Prostate gland (tissue), 2 donors: ENCODE data around the gene POT1. TPM values are rescaled to one million over a fixed set of nuclear protein-coding genes. Genes with fewer than 3 reads are reported as not detected.

Source experiments
- DNase-seq: peaks from one replicate; pipeline ENCODE4 v3.0.0-alpha.2; 2019; ENCODE audit warnings: low spot score
- H3K27ac ChIP-seq, 2 donors: fragments of 200-600 bp; sonication (generic); 2 replicates each; pipeline ENCODE4 v1.5.1; 2017 to 2019
- H3K27me3 ChIP-seq: fragments of 200-600 bp; sonication (generic); replicated peaks from 2 replicates; pipeline ENCODE4 v1.5.1; 2019; ENCODE audit not compliant: insufficient read depth
- H3K36me3 ChIP-seq, 2 donors: fragments of 200-600 bp; sonication (generic); 1 replicate in 1 of 2; 2 replicates in 1 of 2; pipeline versions ENCODE4 v1.5.1 to v1.8.1; 2017 to 2019
- H3K4me1 ChIP-seq: fragments of 200-600 bp; sonication (generic); replicated peaks from 2 replicates; pipeline ENCODE4 v1.5.1; 2019
- H3K4me3 ChIP-seq, 2 donors: fragments of 200-600 bp; sonication (generic); 2 replicates each; pipeline ENCODE4 v1.5.1; 2017 to 2019
- H3K9me3 ChIP-seq: fragments of 200-600 bp; sonication (generic); 2 replicates; pipeline ENCODE4 v1.5.1; 2017
- POLR2A ChIP-seq: fragments of 450-650 bp; IDR thresholded peaks from one replicate; pipeline ENCODE4 v1.6.1; 2016; ENCODE audit warnings: antibody characterized with exemption, mild to moderate bottlenecking
- POLR2AphosphoS5 ChIP-seq: sonication (generic); formaldehyde crosslinking; IDR thresholded peaks from one replicate; pipeline ENCODE4 v1.6.1; 2017; ENCODE audit warnings: antibody characterized with exemption
- WGBS: methylation state at CpG from one replicate; pipeline ENCODE4 v1.1.5; 2018; 5-methylcytosine and 5-hydroxymethylcytosine counted together
- intact Hi-C: fragments of 100-400 bp; cut with DNase I; formaldehyde crosslinking; loops from one replicate; pipeline ENCODE4 v1.14.2; 2022
- total RNA-seq, 2 donors: library from RNA; depleted of rRNA; stranded (reverse); fragments of >200 nt; gene quantifications; one replicate each; pipeline ENCODE4 v1.1.0, GENCODE V29; 2016
- TF ChIP-seq, protein P1 (sequence below), 4 experiments: fragments of 200-600 bp in 2 of 4; fragments of 450-650 bp in 2 of 4; sonication (generic) in 2 of 4; IDR thresholded peaks; 1 replicate in 3 of 4; 2 replicates in 1 of 4; pipeline ENCODE4 v1.5.1; 2016 to 2019; ENCODE audit warnings: antibody characterized with exemption in 4 of 4, mild to moderate bottlenecking in 2 of 4, moderate library complexity in 2 of 4

The POT1 gene
- total RNA-seq, 2 donors from 2014 or later = 16.9 to 39.5 TPM

DNA sequence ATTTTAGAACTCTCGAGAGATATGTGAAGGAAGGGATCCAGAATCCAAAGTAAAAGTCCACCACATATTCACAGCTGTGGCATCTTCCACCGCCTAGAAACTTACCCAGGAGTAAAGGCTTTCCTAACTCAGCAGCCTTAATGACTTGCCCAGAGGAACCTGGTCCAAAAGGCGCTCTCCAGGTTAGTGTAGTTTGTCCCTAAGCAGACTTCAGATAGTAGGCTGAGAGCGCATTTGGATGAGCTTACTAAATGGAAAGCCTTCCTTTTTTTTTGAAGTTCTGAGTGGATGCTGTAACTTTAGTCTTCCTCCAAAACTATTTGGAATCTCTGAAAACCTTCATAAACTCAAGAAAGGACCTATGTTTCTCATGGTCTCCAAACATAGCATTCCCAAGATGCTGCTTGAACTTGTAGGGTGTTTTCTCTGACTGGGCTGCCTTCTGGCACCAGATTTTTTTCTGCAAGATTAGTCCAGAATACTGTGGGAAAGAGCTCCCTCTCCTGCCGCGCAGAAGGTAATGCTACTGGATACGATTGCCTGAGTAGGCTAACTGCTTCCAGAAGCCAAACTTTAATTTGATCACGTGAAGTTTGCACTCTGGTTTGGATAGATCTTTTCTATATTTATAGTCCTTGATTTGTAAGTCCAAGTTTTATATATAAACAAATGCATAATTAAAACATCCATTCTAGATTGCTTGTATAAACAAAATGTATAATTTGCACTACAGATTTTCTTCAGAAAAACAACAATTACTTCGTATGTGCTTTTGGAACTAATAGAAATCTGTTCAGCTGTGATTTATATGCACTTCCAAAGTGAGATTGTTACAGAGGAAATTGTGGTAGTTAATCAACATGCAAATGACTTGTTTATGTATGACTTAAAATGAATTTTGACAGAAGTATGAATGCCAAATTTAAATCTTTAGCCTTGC, 144.5 kb downstream of the POT1 start:
- H3K4me1 ChIP-seq = no peaks in the 10 kb centered on the region
- H3K9me3 ChIP-seq = no peaks in the 10 kb centered on the region
- intact Hi-C loops = loop anchor here (10.0 kb wide), 1 partner anchor 620 kb away; no protein-coding TSS in a partner anchor
- no peak overlapping the region for H3K4me3 ChIP-seq
- WGBS = 46% methylated on average over 9 of the region's 9 CpGs
- DNase-seq = peak; percentile 40
- H3K27ac ChIP-seq = no peak overlapping the region
- no peaks in the 10 kb centered on the region for H3K36me3 ChIP-seq
- no peak for TF ChIP-seq POLR2AphosphoS5
- TF ChIP-seq, protein P1, sequence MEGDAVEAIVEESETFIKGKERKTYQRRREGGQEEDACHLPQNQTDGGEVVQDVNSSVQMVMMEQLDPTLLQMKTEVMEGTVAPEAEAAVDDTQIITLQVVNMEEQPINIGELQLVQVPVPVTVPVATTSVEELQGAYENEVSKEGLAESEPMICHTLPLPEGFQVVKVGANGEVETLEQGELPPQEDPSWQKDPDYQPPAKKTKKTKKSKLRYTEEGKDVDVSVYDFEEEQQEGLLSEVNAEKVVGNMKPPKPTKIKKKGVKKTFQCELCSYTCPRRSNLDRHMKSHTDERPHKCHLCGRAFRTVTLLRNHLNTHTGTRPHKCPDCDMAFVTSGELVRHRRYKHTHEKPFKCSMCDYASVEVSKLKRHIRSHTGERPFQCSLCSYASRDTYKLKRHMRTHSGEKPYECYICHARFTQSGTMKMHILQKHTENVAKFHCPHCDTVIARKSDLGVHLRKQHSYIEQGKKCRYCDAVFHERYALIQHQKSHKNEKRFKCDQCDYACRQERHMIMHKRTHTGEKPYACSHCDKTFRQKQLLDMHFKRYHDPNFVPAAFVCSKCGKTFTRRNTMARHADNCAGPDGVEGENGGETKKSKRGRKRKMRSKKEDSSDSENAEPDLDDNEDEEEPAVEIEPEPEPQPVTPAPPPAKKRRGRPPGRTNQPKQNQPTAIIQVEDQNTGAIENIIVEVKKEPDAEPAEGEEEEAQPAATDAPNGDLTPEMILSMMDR (IDR thresholded peaks at IDR 0.05) = peak in 3 of 4 experiments; percentile 51 to 71 (median 61)
- H3K27me3 ChIP-seq = no peaks in the 10 kb centered on the region

- intact Hi-C loops = loop anchor here (10.0 kb wide), 1 partner anchor 618 kb away; no protein-coding TSS in a partner anchor
Measured at GRCh38 chr7:124783271-124783670, 146.4 kb downstream of the POT1 start.

DNA sequence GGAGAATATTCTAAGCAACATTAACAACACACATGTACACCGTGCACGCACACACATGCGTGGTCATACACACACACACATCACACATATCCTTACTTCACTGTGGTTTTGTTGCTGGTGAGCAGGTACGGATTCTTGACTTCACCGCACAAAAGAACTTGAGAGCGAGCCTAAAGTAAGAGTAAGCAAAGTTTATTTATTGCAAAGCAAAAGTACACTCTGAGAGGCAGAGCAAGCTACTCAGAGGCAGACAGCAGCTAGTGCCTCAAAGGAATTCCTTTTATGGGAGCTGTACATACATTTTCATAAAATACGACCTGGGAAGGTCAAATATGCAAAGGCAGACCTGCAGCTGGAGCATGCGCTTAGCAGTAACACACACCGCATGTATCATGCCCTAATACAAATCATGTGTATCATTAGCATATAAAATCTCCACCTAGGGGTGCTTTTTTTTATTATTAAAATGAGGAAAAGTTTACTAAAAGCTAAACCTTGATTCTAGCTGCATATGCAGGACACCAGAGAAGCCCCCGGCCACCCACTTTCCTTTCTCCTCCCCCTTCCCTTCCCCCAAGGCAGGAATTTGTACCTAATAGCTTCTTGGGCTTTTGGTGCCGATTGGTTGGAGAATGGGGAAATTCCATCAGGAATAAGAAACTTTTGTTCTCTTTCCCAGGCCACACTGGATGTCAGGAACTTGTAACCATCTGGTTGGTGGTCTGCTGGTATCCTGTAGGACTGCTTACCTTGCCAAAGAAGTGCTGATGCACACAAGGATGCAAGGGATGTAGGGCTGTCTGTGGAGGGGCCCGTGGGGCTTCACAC, 147.5 kb downstream of the POT1 start:
- H3K27ac ChIP-seq = no peak overlapping the region
- no peaks in the 10 kb centered on the region for H3K36me3 ChIP-seq
- intact Hi-C loops = loop anchor here (10.0 kb wide), 1 partner anchor 617 kb away; no protein-coding TSS in a partner anchor
- no peaks in the 10 kb centered on the region for H3K4me1 ChIP-seq
- no peak for DNase-seq
- H3K9me3 ChIP-seq = no peaks in the 10 kb centered on the region
- TF ChIP-seq POLR2A (no peak), POLR2AphosphoS5 (no peak)
- TF ChIP-seq, protein P1 (IDR thresholded peaks at IDR 0.05) = no peak
- H3K27me3 ChIP-seq = no peaks in the 10 kb centered on the region
- no peak overlapping the region for H3K4me3 ChIP-seq
- 63% methylated on average over 12 of the region's 12 CpGs for WGBS

More at GRCh38 chr7:124783271-124783670, 146.4 kb downstream of the POT1 start:
- H3K27ac ChIP-seq = no peak overlapping the region
- H3K4me1 ChIP-seq = no peaks in the 10 kb centered on the region
- H3K9me3 ChIP-seq = no peaks in the 10 kb centered on the region
- H3K4me3 ChIP-seq = no peak overlapping the region
- H3K36me3 ChIP-seq = no peaks in the 10 kb centered on the region
- 88% methylated on average over 5 of the region's 5 CpGs for WGBS
- DNase-seq = no peak
- TF ChIP-seq, protein P1 (IDR thresholded peaks at IDR 0.05) = no peak
- TF ChIP-seq POLR2AphosphoS5 (no peak), POLR2A (no peak)
- no peaks in the 10 kb centered on the region for H3K27me3 ChIP-seq

DNA sequence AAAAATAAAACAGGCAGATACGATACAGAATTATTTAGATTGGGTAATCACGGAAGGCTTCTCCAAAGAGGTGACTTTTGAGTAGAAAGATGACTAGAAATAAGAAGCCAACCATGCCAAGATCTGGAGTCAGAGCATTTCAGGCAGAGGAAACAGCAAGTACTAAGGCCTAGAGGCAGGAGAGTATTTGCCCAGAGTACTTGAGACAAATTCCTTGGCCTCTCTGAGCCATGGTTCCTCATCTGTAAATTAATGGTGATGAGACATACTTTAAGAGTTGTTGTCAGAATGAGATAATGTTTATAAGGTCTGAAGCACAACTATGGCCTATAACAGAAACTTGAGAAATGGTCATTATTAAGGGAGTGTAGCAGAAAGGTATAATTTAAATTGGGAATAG, 148.2 kb downstream of the POT1 start:
- DNase-seq = no peak
- no peak overlapping the region for H3K4me3 ChIP-seq
- intact Hi-C loops = loop anchor here (10.0 kb wide), 1 partner anchor 617 kb away; no protein-coding TSS in a partner anchor
- H3K4me1 ChIP-seq = no peaks in the 10 kb centered on the region
- no peaks in the 10 kb centered on the region for H3K27me3 ChIP-seq
- no peak overlapping the region for H3K27ac ChIP-seq
- H3K9me3 ChIP-seq = no peaks in the 10 kb centered on the region
- H3K36me3 ChIP-seq = no peaks in the 10 kb centered on the region
- 95% methylated on average over 2 of the region's 2 CpGs for WGBS
- TF ChIP-seq, protein P1 (IDR thresholded peaks at IDR 0.05) = no peak
- TF ChIP-seq POLR2AphosphoS5 (no peak), POLR2A (no peak)
